ENCODE data around the gene RAB11FIP5.

DNA sequence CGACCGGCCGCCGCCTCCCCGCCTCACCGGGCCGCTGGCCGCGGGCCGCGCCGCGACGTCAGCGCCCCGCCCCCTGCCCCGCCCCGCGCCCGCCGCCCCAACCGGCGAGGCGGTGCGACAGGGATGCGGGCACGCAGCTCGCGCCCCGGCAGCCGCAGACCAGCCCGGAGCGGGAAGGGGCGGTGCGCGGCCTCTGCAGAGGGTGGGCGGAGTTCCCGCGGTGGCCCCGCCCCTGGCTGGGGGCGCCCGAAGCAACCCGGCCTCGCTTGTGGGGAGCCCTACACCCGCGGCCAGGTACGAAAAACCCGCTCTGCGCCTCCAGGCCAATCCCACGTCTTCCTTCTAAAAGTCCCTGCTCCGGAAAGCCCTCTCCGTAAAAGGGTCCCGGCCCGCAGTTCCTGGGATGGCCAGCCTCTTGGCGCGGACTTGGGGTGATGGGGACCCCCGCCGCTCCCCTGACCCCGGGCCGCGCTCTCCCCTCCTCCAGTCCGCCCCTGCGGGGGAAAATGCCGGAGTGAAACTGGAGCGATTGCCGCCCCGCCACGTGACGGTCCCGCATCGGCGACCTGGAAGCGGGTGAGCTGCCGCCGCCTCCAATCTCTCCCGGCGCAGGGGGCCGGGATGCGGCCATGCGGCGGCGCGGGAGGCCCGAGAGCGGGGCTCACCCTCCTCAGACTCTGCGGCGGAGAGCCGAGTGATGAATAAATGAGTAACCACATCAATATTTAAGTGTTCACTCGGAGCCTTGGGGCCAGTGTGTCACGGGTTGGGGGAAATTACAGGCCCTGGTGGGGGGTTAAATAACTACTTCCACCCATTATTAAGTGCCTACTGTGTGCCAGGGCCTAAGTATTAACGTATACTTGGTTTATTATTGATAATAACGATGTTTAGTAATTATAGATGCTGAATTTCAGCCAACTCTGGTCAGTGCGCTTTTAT is at the start of gene RAB11FIP5:
- TF ChIP-seq GATA2 (IDR thresholded peaks at IDR 0.05; ENCODE audit: insufficient read depth, insufficient read length, low read depth, low read length) (no peak), CTCF (IDR thresholded peaks at IDR 0.05; ENCODE audit: extremely low read depth in 1 of 2, insufficient read depth in 1 of 2, low read depth in 1 of 2, low read length in 2 of 2) (no peak), POLR2A (IDR thresholded peaks at IDR 0.05; ENCODE audit: low read depth, low read length) (peak; percentile 55), POLR2AphosphoS5 (IDR thresholded peaks at IDR 0.05; ENCODE audit: insufficient read depth, low read depth, low read length) (no peak)
